ENCODE data around the gene MBOAT1. TPM values are rescaled to one million over a fixed set of nuclear protein-coding genes. Genes with fewer than 3 reads are reported as not detected.
"Not testable (repeated sequence)": the region's sequence is repeated elsewhere in the genome, so short reads cannot be mapped to it uniquely, and the experiment has no call there.

The MBOAT1 gene
- polyA plus RNA-seq, 1 donor from 2014 or later: not detected

DNA sequence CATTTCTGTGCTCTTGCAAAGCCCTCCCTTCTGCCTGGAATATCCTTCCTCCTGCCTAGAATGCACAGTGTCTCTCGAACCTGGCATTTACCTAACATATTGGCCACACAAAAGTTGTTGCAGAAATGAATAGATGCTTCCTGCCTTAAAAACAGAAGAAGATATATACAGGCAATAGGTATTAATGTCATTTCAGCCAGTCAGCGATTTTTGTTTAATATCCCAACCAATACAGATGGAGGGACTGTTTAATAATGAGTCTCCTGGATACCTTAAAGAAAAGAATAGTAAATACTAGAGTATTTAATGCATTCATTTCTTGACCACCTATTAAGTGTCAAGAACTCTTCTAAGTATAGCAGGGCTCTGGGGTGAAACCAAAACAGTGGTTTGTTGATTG lies 70.3 kb downstream of the MBOAT1 start:
- Histone ChIP-seq H3K27ac (ENCODE audit: low read length) (no peak overlapping the region), H3K27me3 (ENCODE audit: insufficient read depth, low read depth, low read length) (no peaks in the 10 kb centered on the region), H3K4me2 (ENCODE audit: low read length) (no peak overlapping the region), H2AFZ (ENCODE audit: low read depth, low read length) (no peak overlapping the region), H4K20me1 (ENCODE audit: insufficient read depth) (no peaks in the 10 kb centered on the region), H3K79me2 (replicated peaks; ENCODE audit: insufficient read depth, low read length) (no peaks in the 10 kb centered on the region), H3K36me3 (ENCODE audit: insufficient read depth, low read length) (no peaks in the 10 kb centered on the region), H3F3A (ENCODE audit: insufficient read depth, low read length, poor library complexity, severe bottlenecking) (no peaks in the 10 kb centered on the region), H3K9ac (ENCODE audit: low read length) (no peak overlapping the region), H3K4me3 (ENCODE audit: low read length) (no peak overlapping the region), H3K9me3 (ENCODE audit: low read length) (no peaks in the 10 kb centered on the region), H3K9me2 (ENCODE audit: insufficient read depth, low read length) (no peaks in the 10 kb centered on the region)
- TF ChIP-seq EZH2 (IDR thresholded peaks at IDR 0.05; ENCODE audit: borderline replicate concordance, insufficient read depth, low read length, poor library complexity, severe bottlenecking) (no peak), RAD21 (conservative IDR thresholded peaks at IDR 0.05) (no peak), SMC3 (conservative IDR thresholded peaks at IDR 0.05; ENCODE audit: poor library complexity) (no peak), MXI1 (conservative IDR thresholded peaks at IDR 0.05; ENCODE audit: poor library complexity, severe bottlenecking) (no peak), TAF1 (IDR thresholded peaks at IDR 0.05; ENCODE audit: low read depth) (no peak), POLR2AphosphoS5 (IDR thresholded peaks at IDR 0.05) (no peak), EP300 (conservative IDR thresholded peaks at IDR 0.05; ENCODE audit: poor library complexity, severe bottlenecking) (no peak)
- TF ChIP-seq, protein P1, sequence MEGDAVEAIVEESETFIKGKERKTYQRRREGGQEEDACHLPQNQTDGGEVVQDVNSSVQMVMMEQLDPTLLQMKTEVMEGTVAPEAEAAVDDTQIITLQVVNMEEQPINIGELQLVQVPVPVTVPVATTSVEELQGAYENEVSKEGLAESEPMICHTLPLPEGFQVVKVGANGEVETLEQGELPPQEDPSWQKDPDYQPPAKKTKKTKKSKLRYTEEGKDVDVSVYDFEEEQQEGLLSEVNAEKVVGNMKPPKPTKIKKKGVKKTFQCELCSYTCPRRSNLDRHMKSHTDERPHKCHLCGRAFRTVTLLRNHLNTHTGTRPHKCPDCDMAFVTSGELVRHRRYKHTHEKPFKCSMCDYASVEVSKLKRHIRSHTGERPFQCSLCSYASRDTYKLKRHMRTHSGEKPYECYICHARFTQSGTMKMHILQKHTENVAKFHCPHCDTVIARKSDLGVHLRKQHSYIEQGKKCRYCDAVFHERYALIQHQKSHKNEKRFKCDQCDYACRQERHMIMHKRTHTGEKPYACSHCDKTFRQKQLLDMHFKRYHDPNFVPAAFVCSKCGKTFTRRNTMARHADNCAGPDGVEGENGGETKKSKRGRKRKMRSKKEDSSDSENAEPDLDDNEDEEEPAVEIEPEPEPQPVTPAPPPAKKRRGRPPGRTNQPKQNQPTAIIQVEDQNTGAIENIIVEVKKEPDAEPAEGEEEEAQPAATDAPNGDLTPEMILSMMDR (IDR thresholded peaks at IDR 0.05; ENCODE audit: poor library complexity, severe bottlenecking): no peak
- TF ChIP-seq, protein P2, sequence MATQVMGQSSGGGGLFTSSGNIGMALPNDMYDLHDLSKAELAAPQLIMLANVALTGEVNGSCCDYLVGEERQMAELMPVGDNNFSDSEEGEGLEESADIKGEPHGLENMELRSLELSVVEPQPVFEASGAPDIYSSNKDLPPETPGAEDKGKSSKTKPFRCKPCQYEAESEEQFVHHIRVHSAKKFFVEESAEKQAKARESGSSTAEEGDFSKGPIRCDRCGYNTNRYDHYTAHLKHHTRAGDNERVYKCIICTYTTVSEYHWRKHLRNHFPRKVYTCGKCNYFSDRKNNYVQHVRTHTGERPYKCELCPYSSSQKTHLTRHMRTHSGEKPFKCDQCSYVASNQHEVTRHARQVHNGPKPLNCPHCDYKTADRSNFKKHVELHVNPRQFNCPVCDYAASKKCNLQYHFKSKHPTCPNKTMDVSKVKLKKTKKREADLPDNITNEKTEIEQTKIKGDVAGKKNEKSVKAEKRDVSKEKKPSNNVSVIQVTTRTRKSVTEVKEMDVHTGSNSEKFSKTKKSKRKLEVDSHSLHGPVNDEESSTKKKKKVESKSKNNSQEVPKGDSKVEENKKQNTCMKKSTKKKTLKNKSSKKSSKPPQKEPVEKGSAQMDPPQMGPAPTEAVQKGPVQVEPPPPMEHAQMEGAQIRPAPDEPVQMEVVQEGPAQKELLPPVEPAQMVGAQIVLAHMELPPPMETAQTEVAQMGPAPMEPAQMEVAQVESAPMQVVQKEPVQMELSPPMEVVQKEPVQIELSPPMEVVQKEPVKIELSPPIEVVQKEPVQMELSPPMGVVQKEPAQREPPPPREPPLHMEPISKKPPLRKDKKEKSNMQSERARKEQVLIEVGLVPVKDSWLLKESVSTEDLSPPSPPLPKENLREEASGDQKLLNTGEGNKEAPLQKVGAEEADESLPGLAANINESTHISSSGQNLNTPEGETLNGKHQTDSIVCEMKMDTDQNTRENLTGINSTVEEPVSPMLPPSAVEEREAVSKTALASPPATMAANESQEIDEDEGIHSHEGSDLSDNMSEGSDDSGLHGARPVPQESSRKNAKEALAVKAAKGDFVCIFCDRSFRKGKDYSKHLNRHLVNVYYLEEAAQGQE (IDR thresholded peaks at IDR 0.05; ENCODE audit: borderline replicate concordance): no peak

DNA sequence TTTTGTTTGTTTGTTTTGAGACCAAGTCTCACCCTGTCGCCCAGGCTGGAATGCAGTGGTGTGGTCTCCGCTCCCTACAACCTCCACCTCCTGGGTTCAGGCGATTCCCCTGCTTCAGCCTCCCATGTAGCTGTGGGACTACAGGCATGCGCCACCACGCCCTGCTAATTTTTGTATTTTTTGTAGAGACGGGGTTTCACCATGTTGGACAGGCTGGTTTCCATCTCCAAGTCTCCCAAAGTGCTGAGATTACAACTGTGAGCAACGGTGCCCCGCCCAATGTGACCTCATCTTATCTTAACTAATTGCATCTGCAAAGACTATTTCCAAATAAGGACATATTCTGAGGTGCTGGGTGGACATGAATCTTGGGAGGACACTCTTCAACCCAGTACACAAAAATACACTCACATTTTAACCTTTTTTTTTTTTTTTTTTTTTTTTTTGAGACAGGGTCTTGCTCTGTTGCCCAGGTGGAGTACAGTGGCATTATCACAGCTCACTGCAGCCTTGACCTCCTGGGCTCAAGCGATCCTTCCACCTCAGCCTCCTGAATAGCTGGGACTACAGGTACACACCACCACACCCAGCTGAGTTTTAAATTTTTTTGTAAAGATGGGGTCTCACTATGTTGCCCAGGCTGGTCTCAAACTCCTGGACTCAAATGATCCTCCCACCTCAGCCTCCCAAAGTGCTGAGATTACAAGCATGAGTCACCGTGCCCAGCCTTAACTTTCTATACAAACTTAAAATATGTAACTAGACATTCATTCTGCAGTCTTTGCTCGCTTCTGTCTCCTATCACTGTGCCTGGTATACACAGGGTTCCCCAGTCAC lies 72.9 kb downstream of the MBOAT1 start:
- not testable (repeated sequence) for H3K4me3 ChIP-seq (ENCODE audit: low read length); H3K79me2 ChIP-seq (replicated peaks; ENCODE audit: insufficient read depth, low read length); H3K9me2 ChIP-seq (ENCODE audit: insufficient read depth, low read length); H3K9ac ChIP-seq (ENCODE audit: low read length); H2AFZ ChIP-seq (ENCODE audit: low read depth, low read length); H4K20me1 ChIP-seq (ENCODE audit: insufficient read depth); H3K4me2 ChIP-seq (ENCODE audit: low read length); H3K36me3 ChIP-seq (ENCODE audit: insufficient read depth, low read length); H3K27me3 ChIP-seq (ENCODE audit: insufficient read depth, low read depth, low read length); H3K27ac ChIP-seq (ENCODE audit: low read length); H3K9me3 ChIP-seq (ENCODE audit: low read length); H3F3A ChIP-seq (ENCODE audit: insufficient read depth, low read length, poor library complexity, severe bottlenecking)
